ENCODE measurements around the gene CDH23.

CDH23 gene

DNA sequence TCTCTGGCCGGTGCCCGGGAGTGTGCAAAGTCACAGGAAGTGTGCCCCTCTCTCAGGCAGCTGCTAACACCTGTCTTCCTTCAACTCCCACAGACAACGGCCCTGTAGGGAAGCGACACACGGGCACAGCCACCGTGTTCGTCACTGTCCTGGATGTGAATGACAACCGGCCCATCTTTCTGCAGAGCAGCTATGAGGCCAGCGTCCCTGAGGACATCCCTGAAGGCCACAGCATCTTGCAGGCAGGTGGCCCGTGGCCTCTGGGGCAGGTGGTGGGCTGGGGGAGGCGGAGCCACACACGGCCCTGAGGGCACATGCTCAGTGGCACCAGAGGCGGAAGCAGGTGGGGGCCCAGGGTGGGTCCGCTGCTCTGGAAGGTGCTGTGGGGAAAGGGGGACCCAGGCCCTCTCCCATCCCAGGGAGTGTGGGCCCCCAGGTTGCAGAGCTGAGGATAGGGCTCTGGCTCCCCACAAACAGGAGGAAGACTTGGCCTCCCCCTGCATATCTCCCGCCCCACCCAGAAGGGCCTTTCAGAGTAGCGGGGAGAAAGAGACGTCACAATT, 315.9 kb downstream of the CDH23 start:
- no peaks in the 10 kb centered on the region for H3K27me3 ChIP-seq (ENCODE audit: control insufficient read depth in 2 of 2, insufficient read depth in 2 of 2, low read length in 2 of 2)
- no peaks in the 10 kb centered on the region for H3K36me3 ChIP-seq (ENCODE audit: control insufficient read depth in 2 of 2, insufficient read depth in 2 of 2, low read length in 2 of 2)
- no peaks in the 10 kb centered on the region for H3K9me3 ChIP-seq (ENCODE audit: control insufficient read depth in 2 of 2, low read length in 2 of 2)
- no peak overlapping the region for H3K9ac ChIP-seq (ENCODE audit: low read depth in 1 of 2, low read length in 2 of 2)
- no peak overlapping the region for H3K4me3 ChIP-seq (ENCODE audit: low read length in 2 of 2)
- peaks cover 29% of the 10 kb centered on the region in 2 donors for H3K4me1 ChIP-seq (ENCODE audit: control insufficient read depth in 2 of 2, insufficient read depth in 2 of 2, low read length in 2 of 2)
- peak overlapping the region; percentile 13 to 84 for H3K27ac ChIP-seq (ENCODE audit: low read depth in 2 of 2, low read length in 2 of 2)

DNA sequence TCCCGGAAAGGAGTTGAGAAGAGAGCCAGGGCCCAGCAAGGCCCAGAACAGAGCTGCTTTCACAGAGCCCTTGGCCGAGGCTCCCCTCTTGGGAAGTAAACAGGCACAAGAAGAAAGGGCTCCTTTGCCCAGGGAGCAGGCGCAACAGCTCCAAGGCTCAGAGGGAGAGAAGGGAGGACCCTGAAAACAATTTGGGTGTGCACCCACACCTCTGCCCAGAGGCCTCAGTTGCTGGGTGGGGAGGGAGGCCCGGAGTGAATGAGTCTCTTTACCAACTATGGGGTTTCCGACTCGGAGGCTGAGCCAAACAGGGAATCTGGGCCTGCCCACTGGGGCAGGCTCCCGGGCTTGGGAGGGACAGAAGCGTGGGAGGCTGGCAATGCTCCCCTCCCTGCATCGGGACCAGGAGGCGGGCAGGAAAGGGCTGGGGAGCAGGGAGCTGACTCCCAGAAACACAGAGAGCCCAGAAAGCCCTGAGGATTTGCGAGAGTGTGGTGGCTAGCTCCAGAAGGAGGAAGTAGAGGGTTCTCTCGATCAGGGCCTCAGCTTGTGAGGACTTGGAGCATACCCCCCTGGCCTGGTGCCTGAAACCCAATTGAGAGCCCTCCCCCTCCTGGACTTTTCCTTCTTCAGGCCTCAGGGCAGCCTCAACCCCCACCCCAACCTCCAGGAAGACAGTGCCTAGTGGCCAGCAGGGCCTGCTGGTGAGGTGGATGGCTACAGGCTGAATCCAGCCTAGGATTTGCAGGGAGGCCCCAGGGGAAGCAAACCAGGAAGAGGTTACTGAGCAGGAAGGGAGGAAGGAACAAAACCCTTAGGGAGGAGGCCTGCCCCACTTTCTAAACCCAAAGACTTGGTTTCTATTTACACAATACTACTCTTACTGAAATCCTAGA, 316.7 kb downstream of the CDH23 start:
- Histone ChIP-seq H3K4me1 (ENCODE audit: control insufficient read depth in 2 of 2, insufficient read depth in 2 of 2, low read length in 2 of 2) (peaks cover 26 to 29% of the 10 kb centered on the region in 2 donors), H3K9ac (ENCODE audit: low read depth in 1 of 2, low read length in 2 of 2) (peak overlapping the region; percentile 25 to 58)

DNA sequence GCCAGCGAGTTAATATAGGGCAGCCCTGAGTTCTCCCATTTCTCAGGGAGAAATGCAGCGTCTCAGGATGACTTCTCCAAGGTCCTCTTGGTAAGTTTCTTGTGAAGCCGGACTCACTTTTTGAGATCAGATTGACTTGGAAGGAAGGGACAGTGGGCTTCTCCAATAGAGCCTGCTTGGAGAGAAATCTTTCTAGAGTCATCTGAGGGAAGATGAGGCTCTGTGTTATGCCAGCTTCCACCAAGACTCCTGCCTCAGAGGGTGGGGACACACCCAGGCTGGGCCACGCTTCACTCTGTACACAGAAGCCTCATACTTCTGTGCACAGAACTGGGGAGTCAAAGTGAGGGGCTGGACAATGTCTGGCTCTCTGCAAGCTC, 317.3 kb downstream of the CDH23 start:
- no peaks in the 10 kb centered on the region for H3K9me3 ChIP-seq (ENCODE audit: control insufficient read depth in 2 of 2, low read length in 2 of 2)

More for the DNA sequence above, 316.7 kb downstream of the CDH23 start:
- Histone ChIP-seq H3K4me3 (ENCODE audit: low read length in 2 of 2) (no peak overlapping the region), H3K36me3 (ENCODE audit: control insufficient read depth in 2 of 2, insufficient read depth in 2 of 2, low read length in 2 of 2) (no peaks in the 10 kb centered on the region), H3K27me3 (ENCODE audit: control insufficient read depth in 2 of 2, insufficient read depth in 2 of 2, low read length in 2 of 2) (no peaks in the 10 kb centered on the region), H3K9me3 (ENCODE audit: control insufficient read depth in 2 of 2, low read length in 2 of 2) (no peaks in the 10 kb centered on the region), H3K27ac (ENCODE audit: low read depth in 2 of 2, low read length in 2 of 2) (peak overlapping the region; percentile 74 to 84)

DNA sequence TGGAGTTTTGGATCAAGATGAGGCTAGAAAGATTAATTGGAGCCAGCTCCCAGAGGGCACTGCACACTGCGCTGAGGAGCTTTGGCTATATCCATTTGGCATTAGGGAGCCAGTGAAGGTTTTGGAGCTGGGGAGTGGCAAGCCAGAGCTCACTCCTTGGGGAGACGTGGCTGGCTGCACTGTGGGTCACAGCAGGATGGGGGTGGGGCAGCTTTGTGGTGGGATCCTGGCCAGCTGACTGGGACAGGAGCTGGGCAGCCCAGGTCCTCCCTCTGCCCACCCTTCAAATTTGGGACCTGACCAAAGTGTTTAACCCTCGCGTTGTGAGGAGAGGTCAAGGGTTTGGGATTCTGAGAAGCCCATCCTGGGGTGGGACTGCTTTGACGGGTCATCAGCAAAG, 317.9 kb downstream of the CDH23 start:
- Histone ChIP-seq H3K9me3 (ENCODE audit: control insufficient read depth in 2 of 2, low read length in 2 of 2) (no peaks in the 10 kb centered on the region), H3K4me1 (ENCODE audit: control insufficient read depth in 2 of 2, insufficient read depth in 2 of 2, low read length in 2 of 2) (peaks cover 16 to 29% of the 10 kb centered on the region in 2 donors), H3K27ac (ENCODE audit: low read depth in 2 of 2, low read length in 2 of 2) (peak overlapping the region; percentile 74 to 84), H3K9ac (ENCODE audit: low read depth in 1 of 2, low read length in 2 of 2) (peak overlapping the region; percentile 25 to 58), H3K27me3 (ENCODE audit: control insufficient read depth in 2 of 2, insufficient read depth in 2 of 2, low read length in 2 of 2) (no peaks in the 10 kb centered on the region), H3K4me3 (ENCODE audit: low read length in 2 of 2) (no peak overlapping the region), H3K36me3 (ENCODE audit: control insufficient read depth in 2 of 2, insufficient read depth in 2 of 2, low read length in 2 of 2) (no peaks in the 10 kb centered on the region)

More for the DNA sequence above, 317.3 kb downstream of the CDH23 start:
- Histone ChIP-seq H3K4me3 (ENCODE audit: low read length in 2 of 2) (no peak overlapping the region), H3K27me3 (ENCODE audit: control insufficient read depth in 2 of 2, insufficient read depth in 2 of 2, low read length in 2 of 2) (no peaks in the 10 kb centered on the region), H3K36me3 (ENCODE audit: control insufficient read depth in 2 of 2, insufficient read depth in 2 of 2, low read length in 2 of 2) (no peaks in the 10 kb centered on the region), H3K9ac (ENCODE audit: low read depth in 1 of 2, low read length in 2 of 2) (peak overlapping the region; percentile 25 to 58), H3K4me1 (ENCODE audit: control insufficient read depth in 2 of 2, insufficient read depth in 2 of 2, low read length in 2 of 2) (peaks cover 19 to 29% of the 10 kb centered on the region in 2 donors), H3K27ac (ENCODE audit: low read depth in 2 of 2, low read length in 2 of 2) (peak overlapping the region; percentile 74 to 84)

DNA sequence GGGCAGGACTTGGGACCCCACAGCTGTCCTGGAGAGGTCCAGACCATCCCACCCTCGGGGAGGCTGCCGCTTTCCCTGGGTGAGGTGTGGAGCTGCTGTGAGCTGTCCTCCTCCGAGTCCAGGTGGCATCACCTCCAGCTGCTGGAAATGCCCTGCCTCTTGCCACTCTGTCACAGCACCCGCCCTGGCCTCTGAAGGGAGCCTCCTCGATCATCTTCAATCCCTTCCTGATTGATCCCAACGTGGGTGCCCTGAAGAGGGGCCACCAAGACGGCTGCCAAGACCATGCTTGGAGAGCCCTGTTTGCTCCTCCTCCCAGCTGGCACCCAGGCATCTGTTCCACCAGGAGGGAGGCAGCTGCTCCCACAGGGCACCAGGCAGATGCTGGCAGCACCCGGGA, 318.3 kb downstream of the CDH23 start:
- Histone ChIP-seq H3K27ac (ENCODE audit: low read depth in 2 of 2, low read length in 2 of 2) (peak overlapping the region in 1 of 2 donors; percentile 84), H3K4me3 (ENCODE audit: low read length in 2 of 2) (no peak overlapping the region), H3K4me1 (ENCODE audit: control insufficient read depth in 2 of 2, insufficient read depth in 2 of 2, low read length in 2 of 2) (peaks cover 16 to 29% of the 10 kb centered on the region in 2 donors)

DNA sequence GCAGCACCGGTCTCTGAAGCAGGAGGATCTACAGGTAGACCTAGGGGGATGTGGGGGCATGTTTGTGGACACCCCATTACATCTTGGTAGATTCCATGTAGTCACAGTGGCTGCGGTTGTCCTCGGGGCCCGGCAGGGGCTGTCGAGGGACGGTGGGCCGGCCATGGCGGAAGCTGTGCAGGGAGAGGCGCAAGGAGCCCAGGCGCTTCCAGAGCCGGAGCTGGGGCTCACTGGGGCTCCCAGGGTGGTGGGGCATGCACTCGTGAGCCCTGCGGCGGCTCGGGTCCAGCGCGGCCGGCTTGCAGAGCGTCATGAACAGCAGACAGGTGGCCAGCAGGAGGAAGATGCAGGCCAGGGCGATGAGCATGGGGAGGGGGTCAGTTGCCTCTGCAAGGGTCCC, 319.1 kb downstream of the CDH23 start:
- H3K9me3 ChIP-seq (ENCODE audit: control insufficient read depth in 2 of 2, low read length in 2 of 2): no peaks in the 10 kb centered on the region
- no peaks in the 10 kb centered on the region for H3K27me3 ChIP-seq (ENCODE audit: control insufficient read depth in 2 of 2, insufficient read depth in 2 of 2, low read length in 2 of 2)
- peaks cover 16 to 29% of the 10 kb centered on the region in 2 donors for H3K4me1 ChIP-seq (ENCODE audit: control insufficient read depth in 2 of 2, insufficient read depth in 2 of 2, low read length in 2 of 2)
- no peak overlapping the region for H3K4me3 ChIP-seq (ENCODE audit: low read length in 2 of 2)
- no peak overlapping the region for H3K27ac ChIP-seq (ENCODE audit: low read depth in 2 of 2, low read length in 2 of 2)
- no peak overlapping the region for H3K9ac ChIP-seq (ENCODE audit: low read depth in 1 of 2, low read length in 2 of 2)
- no peaks in the 10 kb centered on the region for H3K36me3 ChIP-seq (ENCODE audit: control insufficient read depth in 2 of 2, insufficient read depth in 2 of 2, low read length in 2 of 2)

More for the DNA sequence above, 318.3 kb downstream of the CDH23 start:
- Histone ChIP-seq H3K27me3 (ENCODE audit: control insufficient read depth in 2 of 2, insufficient read depth in 2 of 2, low read length in 2 of 2) (no peaks in the 10 kb centered on the region), H3K36me3 (ENCODE audit: control insufficient read depth in 2 of 2, insufficient read depth in 2 of 2, low read length in 2 of 2) (no peaks in the 10 kb centered on the region), H3K9me3 (ENCODE audit: control insufficient read depth in 2 of 2, low read length in 2 of 2) (no peaks in the 10 kb centered on the region), H3K9ac (ENCODE audit: low read depth in 1 of 2, low read length in 2 of 2) (no peak overlapping the region)

DNA sequence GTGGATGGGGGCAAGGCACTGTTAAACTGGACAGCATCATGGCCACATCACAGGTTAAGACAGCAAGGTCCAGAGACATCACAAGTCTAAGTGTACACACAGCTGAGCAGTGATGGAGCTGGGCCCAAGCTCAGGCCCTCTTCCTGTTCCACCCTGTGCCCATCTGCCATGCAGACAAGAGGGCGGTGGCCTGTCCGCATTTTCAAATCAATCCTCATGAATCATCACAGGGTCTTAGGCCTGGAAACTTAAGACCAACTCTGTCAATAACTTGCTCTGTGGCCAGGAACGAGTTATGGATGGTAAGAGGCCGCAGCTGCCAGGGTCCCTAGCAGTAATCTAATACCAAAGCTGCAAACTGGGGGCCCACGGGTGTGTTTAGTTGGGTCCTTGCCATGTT, 319.7 kb downstream of the CDH23 start:
- Histone ChIP-seq H3K9ac (ENCODE audit: low read depth in 1 of 2, low read length in 2 of 2) (no peak overlapping the region), H3K36me3 (ENCODE audit: control insufficient read depth in 2 of 2, insufficient read depth in 2 of 2, low read length in 2 of 2) (no peaks in the 10 kb centered on the region), H3K27ac (ENCODE audit: low read depth in 2 of 2, low read length in 2 of 2) (no peak overlapping the region), H3K9me3 (ENCODE audit: control insufficient read depth in 2 of 2, low read length in 2 of 2) (no peaks in the 10 kb centered on the region), H3K27me3 (ENCODE audit: control insufficient read depth in 2 of 2, insufficient read depth in 2 of 2, low read length in 2 of 2) (no peaks in the 10 kb centered on the region), H3K4me3 (ENCODE audit: low read length in 2 of 2) (no peak overlapping the region), H3K4me1 (ENCODE audit: control insufficient read depth in 2 of 2, insufficient read depth in 2 of 2, low read length in 2 of 2) (peaks cover 16 to 29% of the 10 kb centered on the region in 2 donors)

DNA sequence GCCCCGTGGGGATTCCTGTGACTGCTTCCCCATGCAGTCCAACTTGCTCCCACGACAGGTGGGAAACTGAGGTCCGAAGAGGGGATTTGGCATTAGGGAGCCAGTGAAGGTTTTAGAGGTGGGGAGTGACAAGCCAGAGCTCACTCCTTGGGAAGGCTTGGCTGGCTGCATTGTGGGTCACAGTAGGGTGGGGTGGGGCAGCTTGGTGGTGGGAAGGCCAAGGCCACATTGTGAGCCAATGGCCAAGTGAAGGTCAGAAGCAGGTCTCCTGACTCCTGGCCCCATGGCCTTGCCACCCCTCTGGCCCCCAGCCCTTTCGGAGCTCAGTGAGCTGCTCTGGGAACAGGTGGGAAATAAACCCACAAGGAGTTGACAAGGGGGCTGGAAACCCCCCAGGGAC, 320.3 kb downstream of the CDH23 start:
- Histone ChIP-seq H3K9me3 (ENCODE audit: control insufficient read depth in 2 of 2, low read length in 2 of 2) (no peaks in the 10 kb centered on the region), H3K4me3 (ENCODE audit: low read length in 2 of 2) (no peak overlapping the region), H3K27me3 (ENCODE audit: control insufficient read depth in 2 of 2, insufficient read depth in 2 of 2, low read length in 2 of 2) (no peaks in the 10 kb centered on the region), H3K36me3 (ENCODE audit: control insufficient read depth in 2 of 2, insufficient read depth in 2 of 2, low read length in 2 of 2) (no peaks in the 10 kb centered on the region), H3K4me1 (ENCODE audit: control insufficient read depth in 2 of 2, insufficient read depth in 2 of 2, low read length in 2 of 2) (peaks cover 16 to 29% of the 10 kb centered on the region in 2 donors), H3K27ac (ENCODE audit: low read depth in 2 of 2, low read length in 2 of 2) (no peak overlapping the region), H3K9ac (ENCODE audit: low read depth in 1 of 2, low read length in 2 of 2) (no peak overlapping the region)

DNA sequence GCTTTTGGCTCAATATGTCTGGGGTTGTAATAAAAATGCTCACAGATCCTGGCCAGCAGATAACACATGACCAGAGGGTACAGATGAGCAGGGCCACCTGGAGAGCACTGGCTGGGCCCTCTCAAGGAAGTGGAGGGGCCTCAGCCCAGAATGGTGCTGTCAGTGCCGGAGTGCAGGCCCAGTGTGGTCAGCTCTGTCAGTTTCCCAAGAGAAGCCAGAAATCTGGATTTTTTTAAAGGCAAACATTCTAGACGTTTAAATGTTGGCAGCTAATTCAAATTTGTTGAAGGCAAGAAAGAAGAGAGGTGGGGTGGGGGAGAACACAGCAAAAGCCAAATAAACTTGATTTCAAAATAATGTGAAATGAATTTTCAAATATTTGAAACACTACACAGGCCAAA, 320.8 kb downstream of the CDH23 start:
- no peak overlapping the region for H3K9ac ChIP-seq (ENCODE audit: low read depth in 1 of 2, low read length in 2 of 2)
- H3K4me3 ChIP-seq (ENCODE audit: low read length in 2 of 2): no peak overlapping the region
- H3K9me3 ChIP-seq (ENCODE audit: control insufficient read depth in 2 of 2, low read length in 2 of 2): no peaks in the 10 kb centered on the region
- peaks cover 16 to 28% of the 10 kb centered on the region in 2 donors for H3K4me1 ChIP-seq (ENCODE audit: control insufficient read depth in 2 of 2, insufficient read depth in 2 of 2, low read length in 2 of 2)
- H3K27me3 ChIP-seq (ENCODE audit: control insufficient read depth in 2 of 2, insufficient read depth in 2 of 2, low read length in 2 of 2): no peaks in the 10 kb centered on the region
- no peaks in the 10 kb centered on the region for H3K36me3 ChIP-seq (ENCODE audit: control insufficient read depth in 2 of 2, insufficient read depth in 2 of 2, low read length in 2 of 2)
- no peak overlapping the region for H3K27ac ChIP-seq (ENCODE audit: low read depth in 2 of 2, low read length in 2 of 2)

DNA sequence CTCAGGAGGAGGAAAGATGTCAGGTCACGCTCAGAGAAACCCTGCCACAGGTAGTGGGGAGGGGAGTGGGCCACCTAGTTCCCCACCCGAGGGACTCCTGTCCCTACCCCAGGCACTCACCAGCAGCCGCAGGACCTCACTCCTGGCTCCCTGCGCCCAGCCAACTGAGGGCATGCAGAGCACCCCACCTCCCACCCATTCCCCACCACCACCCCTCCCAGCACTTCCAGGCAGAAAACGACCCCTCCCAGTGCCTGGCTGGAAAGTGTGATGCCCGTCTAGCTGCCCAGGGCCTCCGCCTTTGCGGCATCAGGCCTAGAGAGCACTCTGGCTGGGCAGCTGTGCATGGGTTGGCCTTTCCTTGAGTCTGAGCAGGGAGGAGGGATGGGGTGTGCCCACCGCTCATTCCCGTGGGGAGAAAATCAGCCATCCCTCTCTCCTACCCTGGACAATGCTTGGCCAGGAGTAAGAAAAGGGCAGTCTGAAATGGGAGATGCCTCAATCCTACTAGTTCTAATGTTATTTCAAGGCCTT, 321.5 kb downstream of the CDH23 start:
- peaks cover 14 to 23% of the 10 kb centered on the region in 2 donors for H3K4me1 ChIP-seq (ENCODE audit: control insufficient read depth in 2 of 2, insufficient read depth in 2 of 2, low read length in 2 of 2)
- H3K9ac ChIP-seq (ENCODE audit: low read depth in 1 of 2, low read length in 2 of 2): no peak overlapping the region
- no peak overlapping the region for H3K4me3 ChIP-seq (ENCODE audit: low read length in 2 of 2)
- no peaks in the 10 kb centered on the region for H3K27me3 ChIP-seq (ENCODE audit: control insufficient read depth in 2 of 2, insufficient read depth in 2 of 2, low read length in 2 of 2)
- no peaks in the 10 kb centered on the region for H3K9me3 ChIP-seq (ENCODE audit: control insufficient read depth in 2 of 2, low read length in 2 of 2)
- H3K36me3 ChIP-seq (ENCODE audit: control insufficient read depth in 2 of 2, insufficient read depth in 2 of 2, low read length in 2 of 2): no peaks in the 10 kb centered on the region
- H3K27ac ChIP-seq (ENCODE audit: low read depth in 2 of 2, low read length in 2 of 2): no peak overlapping the region
